ENCODE measurements around the gene ACTL8.

ACTL8 gene

GRCh38 chr1:17790383-17791054, 35.4 kb downstream of the ACTL8 start:
- Histone ChIP-seq H3K9ac (no peak overlapping the region), H3K4me3 (IDR thresholded peaks at IDR 0.05; ENCODE audit: insufficient read depth, low read depth, low read length) (no peak overlapping the region), H3K79me2 (ENCODE audit: insufficient read depth, low read depth) (no peaks in the 10 kb centered on the region), H3K36me3 (ENCODE audit: insufficient read depth) (no peaks in the 10 kb centered on the region), H4K20me1 (ENCODE audit: insufficient read depth) (no peaks in the 10 kb centered on the region), H3K4me2 (no peak overlapping the region), H3K27me3 (ENCODE audit: insufficient read depth, low read depth) (peaks cover 3% of the 10 kb centered on the region; the same call in 1 of the 2 replicates), H3K27ac (no peak overlapping the region), H3K4me1 (ENCODE audit: low read depth, poor library complexity, severe bottlenecking) (no peaks in the 10 kb centered on the region), H2AFZ (ENCODE audit: low read depth) (no peak overlapping the region)
- TF ChIP-seq CTCF (conservative IDR thresholded peaks at IDR 0.05; ENCODE audit: low read depth, low read length), result no peak

GRCh38 chr1:17791055-17791390, 35.9 kb downstream of the ACTL8 start:
- no peak for TF ChIP-seq CTCF (conservative IDR thresholded peaks at IDR 0.05; ENCODE audit: low read depth, low read length)

GRCh38 chr1:17791480-17791879, 36.3 kb downstream of the ACTL8 start:
- no peak overlapping the region for H3K9ac ChIP-seq

More at GRCh38 chr1:17791055-17791390, 35.9 kb downstream of the ACTL8 start:
- Histone ChIP-seq H3K4me1 (ENCODE audit: low read depth, poor library complexity, severe bottlenecking) (no peaks in the 10 kb centered on the region), H3K4me3 (IDR thresholded peaks at IDR 0.05; ENCODE audit: insufficient read depth, low read depth, low read length) (no peak overlapping the region), H3K27me3 (ENCODE audit: insufficient read depth, low read depth) (peaks cover 3% of the 10 kb centered on the region; the same call in 1 of the 2 replicates), H3K4me2 (no peak overlapping the region), H4K20me1 (ENCODE audit: insufficient read depth) (no peaks in the 10 kb centered on the region), H3K9ac (no peak overlapping the region), H2AFZ (ENCODE audit: low read depth) (no peak overlapping the region), H3K27ac (no peak overlapping the region), H3K36me3 (ENCODE audit: insufficient read depth) (no peaks in the 10 kb centered on the region), H3K79me2 (ENCODE audit: insufficient read depth, low read depth) (no peaks in the 10 kb centered on the region)

GRCh38 chr1:17792421-17792820, 37.3 kb downstream of the ACTL8 start:
- Histone ChIP-seq H3K27me3 (ENCODE audit: insufficient read depth, low read depth) (no peaks in the 10 kb centered on the region), H4K20me1 (ENCODE audit: insufficient read depth) (no peaks in the 10 kb centered on the region), H3K4me3 (IDR thresholded peaks at IDR 0.05; ENCODE audit: insufficient read depth, low read depth, low read length) (no peak overlapping the region), H3K79me2 (ENCODE audit: insufficient read depth, low read depth) (no peaks in the 10 kb centered on the region), H3K4me2 (no peak overlapping the region), H2AFZ (ENCODE audit: low read depth) (no peak overlapping the region), H3K4me1 (ENCODE audit: low read depth, poor library complexity, severe bottlenecking) (no peaks in the 10 kb centered on the region), H3K9ac (no peak overlapping the region), H3K36me3 (ENCODE audit: insufficient read depth) (no peaks in the 10 kb centered on the region), H3K27ac (no peak overlapping the region)
- TF ChIP-seq CTCF (conservative IDR thresholded peaks at IDR 0.05; ENCODE audit: low read depth, low read length), result no peak

More at GRCh38 chr1:17791480-17791879, 36.3 kb downstream of the ACTL8 start:
- H3K36me3 ChIP-seq (ENCODE audit: insufficient read depth), result no peaks in the 10 kb centered on the region
- no peak overlapping the region for H3K27ac ChIP-seq
- no peaks in the 10 kb centered on the region for H4K20me1 ChIP-seq (ENCODE audit: insufficient read depth)
- no peaks in the 10 kb centered on the region for H3K4me1 ChIP-seq (ENCODE audit: low read depth, poor library complexity, severe bottlenecking)
- no peak for TF ChIP-seq CTCF (conservative IDR thresholded peaks at IDR 0.05; ENCODE audit: low read depth, low read length)
- peaks cover 3% of the 10 kb centered on the region; the same call in 1 of the 2 replicates for H3K27me3 ChIP-seq (ENCODE audit: insufficient read depth, low read depth)
- H3K4me3 ChIP-seq (IDR thresholded peaks at IDR 0.05; ENCODE audit: insufficient read depth, low read depth, low read length), result no peak overlapping the region
- H2AFZ ChIP-seq (ENCODE audit: low read depth), result no peak overlapping the region
- no peak overlapping the region for H3K4me2 ChIP-seq
- H3K79me2 ChIP-seq (ENCODE audit: insufficient read depth, low read depth), result no peaks in the 10 kb centered on the region

Measured in KMS-11 (cell line).